ENCODE data around the gene KRT34. TPM values are rescaled to one million over a fixed set of nuclear protein-coding genes. Genes with fewer than 3 reads are reported as not detected.
A peak's percentile ranks its signal among the peaks of the same experiment; 100 is the strongest.
"Not testable (repeated sequence)": the region's sequence is repeated elsewhere in the genome, so short reads cannot be mapped to it uniquely, and the experiment has no call there.

KRT34 gene
- not detected for polyA plus RNA-seq (ENCODE audit: insufficient read depth in 1 of 5, insufficient read length in 5 of 5, low replicate concordance in 1 of 5)
- long read RNA-seq, donor 1 = 0 reads
- long read RNA-seq, donor 2 = 0 reads
- long read RNA-seq, donor 3 = 0 reads
- long read RNA-seq, donor 4 = 0 reads
- long read RNA-seq, donor 5 = 0 reads
- long read RNA-seq, donor 6 = 0 reads
- long read RNA-seq, donor 7 = 0 reads
- long read RNA-seq, donor 8 = 0 reads

- DNase-seq = not testable (repeated sequence)
Measured at GRCh38 chr17:41381943-41382342, at the start of gene KRT34. KRT34 (minus strand) TSS chr17:41382306; CDS start chr17:41382246, 60 bp downstream.

- not testable (repeated sequence) for DNase-seq
Measured at GRCh38 chr17:41430376-41430775, 48.3 kb upstream of the KRT34 start.

- no peak for DNase-seq
Measured at GRCh38 chr17:41429667-41430066, 47.6 kb upstream of the KRT34 start.

GRCh38 chr17:41428591-41429291 is 46.6 kb upstream of the KRT34 start:
- DNase-seq = no peak

- no peak for DNase-seq
Measured at GRCh38 chr17:41424111-41424635, 42.1 kb upstream of the KRT34 start, which contains the start of gene KRT37. KRT37 (minus strand) TSS chr17:41424585; CDS start chr17:41424523, 62 bp downstream.

GRCh38 chr17:41422586-41422985 is 40.5 kb upstream of the KRT34 start:
- DNase-seq = not testable (repeated sequence)

- DNase-seq = no peak
Measured at GRCh38 chr17:41421617-41422016, 39.5 kb upstream of the KRT34 start.

GRCh38 chr17:41421116-41421515 is 39.0 kb upstream of the KRT34 start:
- DNase-seq = no peak

GRCh38 chr17:41420134-41420533 is 38.0 kb upstream of the KRT34 start:
- DNase-seq = no peak

- DNase-seq = no peak
Measured at GRCh38 chr17:41419716-41420115, 37.6 kb upstream of the KRT34 start.

GRCh38 chr17:41418116-41418860 is 36.2 kb upstream of the KRT34 start:
- no peak for DNase-seq

- DNase-seq = no peak
Measured at GRCh38 chr17:41417576-41418015, 35.5 kb upstream of the KRT34 start.

- no peak for DNase-seq
Measured at GRCh38 chr17:41417127-41417526, 35.0 kb upstream of the KRT34 start.

- no peak for DNase-seq
Measured at GRCh38 chr17:41416479-41416878, 34.4 kb upstream of the KRT34 start.

GRCh38 chr17:41415833-41416335 is 33.8 kb upstream of the KRT34 start:
- DNase-seq = no peak

GRCh38 chr17:41415411-41415810 is 33.3 kb upstream of the KRT34 start:
- no peak for DNase-seq

- no peak for DNase-seq
Measured at GRCh38 chr17:41413982-41414381, 31.9 kb upstream of the KRT34 start.

- DNase-seq = peak; percentile 14 to 26
Measured at GRCh38 chr17:41413353-41413957, 31.3 kb upstream of the KRT34 start.

- DNase-seq = no peak
Measured at GRCh38 chr17:41411072-41411840, 29.1 kb upstream of the KRT34 start.

- DNase-seq = no peak
Measured at GRCh38 chr17:41407226-41407625, 25.1 kb upstream of the KRT34 start.

- no peak for DNase-seq
Measured at GRCh38 chr17:41406205-41406604, 24.1 kb upstream of the KRT34 start.
